Hepatocyte (in vitro differentiated cells): ENCODE data around the gene NKRF. TPM values are rescaled to one million over a fixed set of nuclear protein-coding genes. Genes with fewer than 3 reads are reported as not detected.

ENCODE experiments used
- DNase-seq: peaks from one replicate; pipeline ENCODE4 v3.0.0-alpha.2; 2016; ENCODE audit warnings: low spot score
- H2AFZ ChIP-seq: fragments of 200-600 bp; sonication (generic); 2 replicates; pipeline ENCODE4 v1.6.0; 2016; ENCODE audit warnings: antibody characterized with exemption, mild to moderate bottlenecking
- H3K27ac ChIP-seq: fragments of 200-600 bp; sonication (generic); 2 replicates; pipeline ENCODE4 v1.5.1; 2016; ENCODE audit warnings: mild to moderate bottlenecking
- H3K27me3 ChIP-seq: fragments of 200-600 bp; sonication (generic); 2 replicates; pipeline ENCODE4 v1.6.1; 2016
- H3K36me3 ChIP-seq: fragments of 200-600 bp; sonication (generic); replicated peaks from 2 replicates; pipeline ENCODE4 v1.5.1; 2016; ENCODE audit warnings: low read depth; ENCODE audit not compliant: insufficient read depth
- H3K4me1 ChIP-seq: fragments of 200-600 bp; sonication (generic); 2 replicates; pipeline ENCODE4 v1.5.1; 2016; ENCODE audit warnings: mild to moderate bottlenecking, moderate library complexity; ENCODE audit not compliant: insufficient read depth
- H3K4me2 ChIP-seq: fragments of 200-600 bp; sonication (generic); 2 replicates; pipeline ENCODE4 v1.6.0; 2016
- H3K4me3 ChIP-seq: fragments of 200-600 bp; sonication (generic); 2 replicates; pipeline ENCODE4 v1.5.1; 2016; ENCODE audit warnings: mild to moderate bottlenecking
- H3K79me2 ChIP-seq: fragments of 200-600 bp; sonication (generic); 2 replicates; pipeline ENCODE4 v1.6.0; 2017; ENCODE audit warnings: mild to moderate bottlenecking
- H3K9me2 ChIP-seq: fragments of 200-600 bp; sonication (generic); replicated peaks from 2 replicates; pipeline ENCODE4 v1.6.0; 2017; ENCODE audit warnings: mild to moderate bottlenecking; ENCODE audit not compliant: insufficient read depth
- H3K9me3 ChIP-seq: fragments of 200-600 bp; sonication (generic); 2 replicates; pipeline ENCODE4 v1.5.1; 2016; ENCODE audit warnings: low read depth, mild to moderate bottlenecking
- H4K20me1 ChIP-seq: fragments of 200-600 bp; sonication (generic); 2 replicates; pipeline ENCODE4 v1.6.0; 2016; ENCODE audit warnings: mild to moderate bottlenecking; ENCODE audit not compliant: insufficient read depth, poor library complexity, severe bottlenecking
- EZH2 ChIP-seq: fragments of 200-600 bp; sonication (generic); IDR thresholded peaks from 2 replicates; pipeline ENCODE4 v1.6.1; 2016; ENCODE audit warnings: antibody characterized with exemption, mild to moderate bottlenecking, borderline replicate concordance
- EZH2phosphoT487 ChIP-seq: fragments of 200-600 bp; sonication (generic); IDR thresholded peaks from one replicate; pipeline ENCODE4 v1.6.1; 2018; ENCODE audit warnings: antibody characterized with exemption, mild to moderate bottlenecking, low read depth, moderate library complexity; ENCODE audit not compliant: unreplicated experiment, severe bottlenecking
- WGBS: methylation state at CpG from one replicate; pipeline ENCODE4 v1.1.6; 2016; ENCODE audit warnings: low lambda C conversion rate; ENCODE audit errors: missing lambda C conversion rate; 5-methylcytosine and 5-hydroxymethylcytosine counted together
- polyA plus RNA-seq: library from polyadenylated mRNA; unstranded; fragments of >200 nt; fragmentation: Nextera tagmentation; extraction: Ambion mirVana; gene quantifications from 2 replicates; pipeline ENCODE4 v1.2.1, GENCODE V29; 2016
- total RNA-seq: library from RNA; depleted of rRNA; stranded (reverse); fragments of >200 nt; gene quantifications from 2 replicates; pipeline ENCODE4 v1.2.3, GENCODE V29; 2014
- TF ChIP-seq, protein P1 (sequence below): fragments of 200-600 bp; sonication (generic); IDR thresholded peaks from 2 replicates; pipeline ENCODE4 v1.5.1; 2016; ENCODE audit warnings: antibody characterized with exemption, mild to moderate bottlenecking; ENCODE audit not compliant: poor library complexity

The NKRF gene
- total and polyA plus RNA-seq, 2 experiments from 2014 or later, result 3.0 to 9.0 TPM

DNA sequence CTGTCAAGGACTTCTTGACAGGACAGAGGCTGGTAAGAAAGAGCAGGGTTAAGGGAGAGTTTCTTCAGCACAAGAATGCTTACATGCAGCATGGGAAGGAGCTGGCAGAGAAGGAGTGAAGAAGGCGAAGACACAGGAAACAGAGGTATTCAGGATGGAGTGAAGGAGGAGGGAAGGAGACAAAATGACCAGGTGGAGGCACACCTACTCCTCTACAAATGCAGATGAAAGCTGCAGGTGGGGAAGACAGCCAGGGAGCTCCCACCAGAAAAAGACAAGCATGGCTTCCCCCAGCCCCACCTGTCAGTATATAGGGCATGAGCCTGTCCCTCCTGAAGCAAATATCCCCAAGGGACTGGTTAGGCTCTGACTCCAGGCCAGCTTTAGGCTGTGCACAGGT is 29.6 kb upstream of the NKRF start:
- DNase-seq, result no peak
- no peaks in the 10 kb centered on the region for H3K79me2 ChIP-seq
- no peak overlapping the region for H3K4me3 ChIP-seq
- H3K9me2 ChIP-seq, result no peaks in the 10 kb centered on the region
- WGBS, result 81% methylated on average over 1 of the region's 1 CpG
- H3K9me3 ChIP-seq, result no peaks in the 10 kb centered on the region
- no peaks in the 10 kb centered on the region for H4K20me1 ChIP-seq
- no peaks in the 10 kb centered on the region for H3K36me3 ChIP-seq
- no peaks in the 10 kb centered on the region for H3K27me3 ChIP-seq
- no peak overlapping the region for H3K27ac ChIP-seq
- H3K4me2 ChIP-seq, result no peak overlapping the region
- no peak overlapping the region for H2AFZ ChIP-seq
- H3K4me1 ChIP-seq, result no peaks in the 10 kb centered on the region
- no peak for TF ChIP-seq EZH2phosphoT487
- no peak for TF ChIP-seq EZH2
- TF ChIP-seq, protein P1, sequence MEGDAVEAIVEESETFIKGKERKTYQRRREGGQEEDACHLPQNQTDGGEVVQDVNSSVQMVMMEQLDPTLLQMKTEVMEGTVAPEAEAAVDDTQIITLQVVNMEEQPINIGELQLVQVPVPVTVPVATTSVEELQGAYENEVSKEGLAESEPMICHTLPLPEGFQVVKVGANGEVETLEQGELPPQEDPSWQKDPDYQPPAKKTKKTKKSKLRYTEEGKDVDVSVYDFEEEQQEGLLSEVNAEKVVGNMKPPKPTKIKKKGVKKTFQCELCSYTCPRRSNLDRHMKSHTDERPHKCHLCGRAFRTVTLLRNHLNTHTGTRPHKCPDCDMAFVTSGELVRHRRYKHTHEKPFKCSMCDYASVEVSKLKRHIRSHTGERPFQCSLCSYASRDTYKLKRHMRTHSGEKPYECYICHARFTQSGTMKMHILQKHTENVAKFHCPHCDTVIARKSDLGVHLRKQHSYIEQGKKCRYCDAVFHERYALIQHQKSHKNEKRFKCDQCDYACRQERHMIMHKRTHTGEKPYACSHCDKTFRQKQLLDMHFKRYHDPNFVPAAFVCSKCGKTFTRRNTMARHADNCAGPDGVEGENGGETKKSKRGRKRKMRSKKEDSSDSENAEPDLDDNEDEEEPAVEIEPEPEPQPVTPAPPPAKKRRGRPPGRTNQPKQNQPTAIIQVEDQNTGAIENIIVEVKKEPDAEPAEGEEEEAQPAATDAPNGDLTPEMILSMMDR, result no peak

- Histone ChIP-seq H3K4me2 (no peak overlapping the region), H3K9me2 (no peaks in the 10 kb centered on the region), H3K27ac (no peak overlapping the region), H2AFZ (no peak overlapping the region), H4K20me1 (no peaks in the 10 kb centered on the region), H3K36me3 (no peaks in the 10 kb centered on the region), H3K4me3 (no peak overlapping the region), H3K9me3 (no peaks in the 10 kb centered on the region), H3K79me2 (no peaks in the 10 kb centered on the region), H3K4me1 (no peaks in the 10 kb centered on the region), H3K27me3 (no peaks in the 10 kb centered on the region)
- DNase-seq, result no peak
- WGBS, result 69% methylated on average over 3 of the region's 3 CpGs
- TF ChIP-seq EZH2phosphoT487 (no peak), EZH2 (no peak)
- TF ChIP-seq, protein P1, result no peak
Measured at GRCh38 chrX:119635179-119635578, 29.0 kb upstream of the NKRF start.

GRCh38 chrX:119625843-119626242 is 19.6 kb upstream of the NKRF start:
- no peak overlapping the region for H3K27ac ChIP-seq

More at GRCh38 chrX:119625843-119626242, 19.6 kb upstream of the NKRF start:
- TF ChIP-seq, protein P1, result no peak
- no peak for TF ChIP-seq EZH2phosphoT487
- TF ChIP-seq EZH2, result no peak
- DNase-seq, result no peak
- H3K4me1 ChIP-seq, result no peaks in the 10 kb centered on the region
- no peak overlapping the region for H3K4me2 ChIP-seq
- no peak overlapping the region for H3K4me3 ChIP-seq
- H3K27me3 ChIP-seq, result no peaks in the 10 kb centered on the region
- H2AFZ ChIP-seq, result no peak overlapping the region
- H3K9me3 ChIP-seq, result no peaks in the 10 kb centered on the region
- H3K9me2 ChIP-seq, result no peaks in the 10 kb centered on the region
- H3K79me2 ChIP-seq, result no peaks in the 10 kb centered on the region
- WGBS, result 87% methylated on average over 2 of the region's 2 CpGs
- H4K20me1 ChIP-seq, result no peaks in the 10 kb centered on the region
- H3K36me3 ChIP-seq, result no peaks in the 10 kb centered on the region
